HG02610 (cell line): Measurements from ENCODE around the gene APBA2.
"Not testable (repeated sequence)": the region's sequence is repeated elsewhere in the genome, so short reads cannot be mapped to it uniquely, and the experiment has no call there.

Experiments
- ATAC-seq: cut with Tn5 transposase; IDR thresholded peaks from one replicate; pipeline ENCODE4 v1.9.1; 2021; ENCODE audit warnings: mild to moderate bottlenecking, moderate library complexity; ENCODE audit not compliant: unreplicated experiment

The APBA2 gene

DNA sequence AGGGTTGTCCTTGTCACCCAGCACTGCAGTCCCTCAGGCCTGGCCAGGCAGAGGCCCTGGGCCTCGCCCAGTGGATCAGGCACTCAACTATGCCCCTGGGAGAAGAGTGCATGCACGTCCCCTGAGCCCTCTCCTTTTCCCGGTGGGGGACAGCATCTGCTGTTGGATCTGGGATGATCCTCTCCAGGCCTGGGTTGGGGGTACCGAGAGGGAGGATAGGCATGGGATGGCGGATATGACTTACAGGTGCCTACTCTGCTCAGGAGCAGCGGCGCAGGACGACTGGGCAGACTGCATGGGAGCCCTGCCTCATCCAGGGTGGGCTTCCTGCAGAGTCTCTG lies 9.0 kb upstream of the APBA2 start:
- no peak for ATAC-seq

DNA sequence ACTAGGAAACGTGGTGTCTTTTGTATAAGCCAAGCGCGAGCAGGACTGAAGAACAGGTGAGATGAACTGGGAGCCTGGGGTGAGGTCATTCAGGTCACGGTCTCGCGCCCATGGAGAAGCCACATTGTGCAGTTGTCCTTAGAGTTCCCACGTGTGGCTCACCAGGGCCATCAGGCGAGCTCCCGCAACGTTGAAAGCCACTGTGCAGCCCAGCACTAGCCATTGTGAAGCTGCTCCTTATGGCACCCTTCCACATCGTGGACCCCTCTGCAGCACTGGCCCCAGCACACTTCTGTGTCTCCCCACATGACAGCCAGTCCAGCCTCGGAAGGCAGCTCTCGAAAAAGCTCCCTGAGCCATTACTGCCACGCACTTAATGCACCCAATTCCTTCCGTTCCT lies 7.6 kb upstream of the APBA2 start:
- ATAC-seq: no peak

- no peak for ATAC-seq
Measured at GRCh38 chr15:28879551-28879950, 6.2 kb upstream of the APBA2 start.

DNA sequence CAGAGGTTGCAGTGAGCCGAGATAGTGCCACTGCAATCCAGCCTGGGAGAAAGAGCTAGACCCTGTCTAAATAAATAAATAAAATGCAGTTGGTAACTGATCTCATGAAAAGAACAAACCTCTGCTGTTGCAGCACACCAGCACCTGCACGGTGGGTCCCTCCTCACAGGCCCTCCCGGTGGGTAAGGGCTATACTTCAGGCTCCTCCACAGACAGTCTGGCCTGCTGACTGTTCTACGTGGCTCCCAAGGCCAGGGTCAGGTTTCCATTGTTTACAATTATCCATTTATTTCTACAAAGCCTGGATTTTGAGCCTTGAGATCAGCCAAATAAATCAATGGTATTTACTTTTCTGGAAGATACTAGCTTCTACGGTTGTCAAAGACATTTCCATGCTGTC lies 5.1 kb upstream of the APBA2 start:
- no peak for ATAC-seq

DNA sequence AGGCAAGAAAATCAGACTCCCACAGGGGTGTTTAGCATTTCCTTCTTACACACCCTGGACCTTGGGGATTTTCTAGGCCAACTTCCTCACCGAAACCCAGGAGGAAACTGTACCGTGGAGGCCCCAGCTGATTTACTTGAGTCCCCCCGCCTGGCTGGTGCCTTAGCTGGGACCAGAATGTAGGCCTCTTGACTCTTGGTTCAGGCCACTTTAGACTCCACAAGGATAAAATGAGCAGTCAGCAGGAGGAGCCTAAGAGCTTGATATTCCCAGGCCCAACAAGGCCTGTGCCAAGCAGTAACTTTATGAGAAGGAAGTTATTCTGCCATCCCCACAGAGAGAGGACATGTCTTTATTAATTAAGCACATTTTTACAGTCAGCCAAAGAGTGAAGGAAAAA lies 4.6 kb upstream of the APBA2 start:
- ATAC-seq: no peak

DNA sequence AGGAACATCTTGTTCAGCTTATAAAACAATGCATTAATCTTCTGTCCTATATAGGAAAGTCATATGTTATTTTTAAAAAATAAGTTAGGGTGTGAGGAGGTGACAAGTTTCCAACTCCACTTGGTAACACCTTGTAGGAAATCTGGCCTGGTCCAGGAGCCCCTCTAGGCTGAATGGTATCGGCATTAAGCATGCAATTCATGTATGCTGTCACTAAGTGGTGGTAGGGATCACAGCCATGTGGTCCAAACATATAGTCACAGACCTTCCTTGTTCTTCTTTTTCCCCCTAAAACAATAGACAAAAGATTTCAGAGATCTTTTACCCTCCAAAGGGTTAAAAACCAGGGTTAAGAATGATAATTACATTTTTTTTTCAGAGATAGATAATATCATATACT lies 4.2 kb upstream of the APBA2 start:
- no peak for ATAC-seq

- ATAC-seq: no peak
Measured at GRCh38 chr15:28884151-28884940, 1.4 kb upstream of the APBA2 start.

GRCh38 chr15:28885128-28885629 lies 595 bp upstream of the APBA2 start:
- no peak for ATAC-seq

GRCh38 chr15:28886431-28887338 lies 911 bp downstream of the APBA2 start:
- ATAC-seq: no peak

- ATAC-seq: no peak
Measured at GRCh38 chr15:28887339-28888174, 1.8 kb downstream of the APBA2 start.

- no peak for ATAC-seq
Measured at GRCh38 chr15:28888302-28888894, 2.6 kb downstream of the APBA2 start.

- ATAC-seq: no peak
Measured at GRCh38 chr15:28888900-28889299, 3.1 kb downstream of the APBA2 start.

GRCh38 chr15:28889346-28889745 lies 3.6 kb downstream of the APBA2 start:
- ATAC-seq: no peak

DNA sequence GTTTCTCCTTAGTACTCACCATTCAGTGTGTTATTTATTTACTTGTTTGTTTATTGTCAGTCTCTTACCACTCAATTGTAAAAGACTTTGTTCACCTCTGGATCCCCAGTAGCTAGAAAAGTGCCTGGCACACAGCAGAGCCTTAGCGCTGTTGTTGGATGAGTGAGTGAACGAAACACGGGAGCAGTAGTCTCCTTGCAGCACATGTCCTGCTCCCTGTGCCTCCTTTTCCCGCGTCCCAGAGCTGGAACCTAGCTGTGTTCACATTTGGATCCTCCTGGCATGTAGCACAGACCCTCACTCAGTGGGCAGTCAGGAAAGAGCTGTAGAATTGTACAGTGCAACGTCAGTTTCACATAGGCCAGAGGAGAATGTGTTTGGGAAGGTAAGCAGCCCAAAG lies 4.1 kb downstream of the APBA2 start:
- ATAC-seq: not testable (repeated sequence)

DNA sequence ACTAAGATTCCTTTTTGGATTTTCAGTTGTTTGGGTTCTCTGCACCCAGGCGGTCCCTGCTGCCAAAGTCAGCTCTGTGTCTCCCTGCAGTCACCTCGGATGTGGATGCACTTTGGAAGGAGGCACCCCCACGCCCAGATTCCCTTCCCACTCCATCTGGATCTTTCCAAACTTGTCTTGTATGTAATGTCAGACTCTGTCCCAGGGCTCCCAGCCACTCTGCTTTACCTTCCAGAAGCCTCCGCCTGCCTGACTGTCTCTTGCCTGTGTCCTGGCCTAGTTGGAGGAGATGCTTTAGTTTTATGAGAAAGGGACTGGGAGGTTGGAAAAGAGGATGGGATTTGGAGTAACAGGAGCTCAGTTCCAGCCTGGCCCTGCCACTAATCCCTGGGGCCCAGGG lies 4.5 kb downstream of the APBA2 start:
- not testable (repeated sequence) for ATAC-seq

- no peak for ATAC-seq
Measured at GRCh38 chr15:28890711-28891495, 5.1 kb downstream of the APBA2 start.

GRCh38 chr15:28891588-28891987 lies 5.8 kb downstream of the APBA2 start:
- ATAC-seq: no peak

DNA sequence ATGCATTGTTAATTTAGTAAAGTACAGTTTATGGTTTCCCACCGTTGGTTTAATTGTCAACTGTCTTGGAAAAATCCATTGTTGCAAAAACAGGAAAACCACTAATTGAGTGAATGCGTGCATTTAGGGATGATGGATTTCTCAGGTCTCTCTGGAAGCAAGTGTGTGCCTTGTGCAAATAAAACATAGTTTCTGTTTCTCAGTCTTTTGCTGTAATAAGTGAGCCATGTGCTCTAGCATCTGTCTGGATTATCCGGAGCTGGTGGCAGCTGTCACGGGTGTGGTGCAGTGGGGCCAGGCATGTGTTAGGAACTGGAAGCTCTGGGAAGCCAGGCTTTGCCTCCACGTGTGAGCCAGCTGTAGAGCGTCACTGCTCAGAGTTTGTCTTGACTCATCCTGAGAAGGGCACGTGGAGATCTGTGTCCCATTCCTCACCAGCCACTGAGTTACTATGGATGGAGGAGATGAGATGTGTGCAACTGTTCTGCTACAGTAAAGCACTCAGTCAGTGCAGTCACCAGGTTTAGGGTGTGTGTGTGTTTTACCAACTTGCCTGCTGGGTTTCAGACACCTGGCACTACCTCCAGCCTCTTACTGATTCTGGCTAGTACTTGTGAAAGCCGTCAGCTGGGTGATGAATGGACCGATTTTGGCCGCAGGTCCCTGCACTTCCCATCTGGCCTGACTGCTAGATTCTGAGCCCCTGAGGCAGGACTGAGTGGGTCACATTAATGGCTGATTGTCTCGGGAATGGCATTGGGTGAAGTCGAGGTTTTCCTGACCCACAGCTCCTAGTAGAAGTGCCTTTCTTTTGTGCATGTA lies 7.2 kb downstream of the APBA2 start:
- no peak for ATAC-seq

DNA sequence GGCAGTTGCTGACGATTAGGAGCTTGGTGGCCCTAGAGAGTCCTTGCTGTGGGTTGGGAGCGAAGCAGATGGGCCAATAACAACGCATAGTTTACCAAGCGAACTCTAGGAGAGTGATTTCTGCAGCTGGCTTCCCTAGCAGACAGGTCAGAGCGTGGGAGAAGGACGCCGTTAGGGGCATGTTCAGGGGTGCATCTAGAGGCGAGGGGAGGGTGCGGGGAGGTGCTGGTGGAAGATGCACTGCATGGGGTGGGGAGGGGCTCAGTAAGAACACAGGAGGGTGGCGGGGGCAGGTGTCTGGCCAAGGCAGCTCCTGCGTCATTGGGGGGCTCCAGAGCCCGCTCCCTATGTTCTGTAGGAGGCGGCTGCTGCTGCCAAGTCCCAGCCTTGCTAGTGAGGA lies 8.9 kb downstream of the APBA2 start:
- no peak for ATAC-seq
